Natural killer cell (primary cell): Measurements from ENCODE around the gene PTPRN2. TPM values are rescaled to one million over a fixed set of nuclear protein-coding genes. Genes with fewer than 3 reads are reported as not detected.

Experiments used
- ATAC-seq, 3 donors: fragments of 150-1000 bp in 2 of 3; fragments of 200-7000 bp in 1 of 3; cut with Tn5 transposase; 1 replicate in 1 of 3; 2 replicates in 2 of 3; pipeline ENCODE4 v1.10.0; 2021; ENCODE audit warnings: mild to moderate bottlenecking in 2 of 3, moderate library complexity in 2 of 3
- DNase-seq, 2 donors: peaks; one replicate each; pipeline versions ENCODE4 v3.0.0 to v3.0.0-alpha.2; 2013 to 2021; ENCODE audit warnings: mixed read lengths in 1 of 2
- H3K27ac ChIP-seq: one replicate; pipeline ENCODE4 v1.5.1; 2013; ENCODE audit warnings: mild to moderate bottlenecking, low read length
- H3K27me3 ChIP-seq: one replicate; pipeline ENCODE4 v1.6.1; 2013; ENCODE audit warnings: low read length; ENCODE audit not compliant: control insufficient read depth, insufficient read depth
- H3K36me3 ChIP-seq: one replicate; pipeline ENCODE4 v1.6.1; 2013; ENCODE audit warnings: low read length; ENCODE audit not compliant: control insufficient read depth, insufficient read depth
- H3K4me1 ChIP-seq: one replicate; pipeline ENCODE4 v1.6.1; 2013; ENCODE audit warnings: low read length; ENCODE audit not compliant: control insufficient read depth, insufficient read depth
- H3K4me3 ChIP-seq: one replicate; pipeline ENCODE4 v1.5.1; 2013; ENCODE audit warnings: low read length
- H3K9me3 ChIP-seq: one replicate; pipeline ENCODE4 v1.6.1; 2013; ENCODE audit warnings: low read length; ENCODE audit not compliant: control insufficient read depth, insufficient read depth
- H3K27ac Mint-ChIP-seq, 2 donors: one replicate each; pipeline ENCODE4 v1.8.0; 2022; ENCODE audit warnings: mild to moderate bottlenecking in 2 of 2, mixed read lengths in 2 of 2, moderate library complexity in 1 of 2
- H3K27me3 Mint-ChIP-seq, 2 donors: one replicate each; pipeline ENCODE4 v1.8.0; 2022; ENCODE audit warnings: low read depth in 2 of 2, mixed read lengths in 2 of 2
- H3K36me3 Mint-ChIP-seq: one replicate; pipeline ENCODE4 v1.8.0; 2022; ENCODE audit warnings: mixed read lengths
- H3K4me1 Mint-ChIP-seq, 2 donors: one replicate each; pipeline ENCODE4 v1.8.0; 2022; ENCODE audit warnings: mixed read lengths in 2 of 2
- H3K4me3 Mint-ChIP-seq: one replicate; pipeline ENCODE4 v1.8.0; 2022; ENCODE audit warnings: mild to moderate bottlenecking, moderate library complexity, mixed read lengths
- H3K9me3 Mint-ChIP-seq, 2 donors: one replicate each; pipeline ENCODE4 v1.8.0; 2022; ENCODE audit warnings: mixed read lengths in 2 of 2
- WGBS: methylation state at CpG from one replicate; pipeline ENCODE4 v1.1.7; 2013; ENCODE audit warnings: missing lambda C conversion rate; ENCODE audit not compliant: insufficient coverage; 5-methylcytosine and 5-hydroxymethylcytosine counted together
- intact Hi-C: fragments of 100-400 bp; cut with micrococcal nuclease; formaldehyde crosslinking; loops from one replicate; pipeline ENCODE4 v1.14.2; 2022
- total RNA-seq, 4 donors: library from RNA; stranded (reverse); fragments of 120-200 nt in 1 of 4; gene quantifications; one replicate each; pipeline versions ENCODE4 v1.2.3 to v1.2.4, GENCODE V29; 2013 to 2022
- TF ChIP-seq, protein P1 (sequence below): fragments of 200-600 bp; IDR thresholded peaks from one replicate; pipeline ENCODE4 v1.8.0; 2022; ENCODE audit warnings: antibody characterized with exemption

PTPRN2 gene
- total RNA-seq, 3 donors from 2014 or later (not counting 1 experiment from before 2014, with no cell fraction given), result 1.3 to 2.5 (median 1.9) TPM

DNA sequence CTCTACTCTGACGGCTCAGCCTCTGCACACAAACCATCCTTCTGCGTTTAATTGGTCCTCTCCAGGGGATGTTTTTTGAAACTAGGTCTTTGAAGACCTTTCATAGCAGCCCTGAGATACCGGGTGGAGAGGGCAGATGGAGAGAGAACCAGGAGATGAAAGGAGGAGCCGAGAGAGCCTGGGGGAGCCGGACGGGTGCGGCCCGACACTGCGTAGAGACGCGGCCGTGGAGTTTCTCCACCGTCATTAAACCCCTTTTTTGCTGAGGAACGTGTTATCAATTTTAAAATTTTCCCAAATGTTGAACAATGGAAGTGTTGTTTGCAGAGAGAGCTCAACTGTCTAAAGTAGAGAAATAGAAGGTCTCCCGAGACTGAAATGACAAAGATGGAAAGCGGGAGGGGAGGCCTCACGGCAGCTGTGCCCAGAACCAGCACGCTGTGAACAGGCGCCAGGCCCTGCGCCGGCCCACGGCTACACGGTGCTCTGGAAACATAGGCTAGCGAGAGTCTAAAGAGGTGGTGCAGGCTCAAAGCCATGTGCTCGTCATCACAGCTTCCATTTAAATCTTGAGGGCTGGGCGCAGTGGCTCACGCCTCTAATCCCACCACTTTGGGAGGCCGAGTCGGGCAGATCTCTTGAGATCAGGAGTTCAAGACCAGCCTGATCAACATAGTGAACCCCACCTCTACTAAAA is 307.0 kb downstream of the PTPRN2 start:
- ATAC-seq (no peak), DNase-seq (no peak)
- WGBS, result 90% methylated on average over 29 of the region's 29 CpGs
- no peaks in the 10 kb centered on the region for H3K36me3 ChIP-seq
- Mint-ChIP-seq H3K27me3 (no peaks in the 10 kb centered on the region), H3K4me3 (no peak overlapping the region), H3K4me1 (no peaks in the 10 kb centered on the region), H3K36me3 (no peaks in the 10 kb centered on the region), H3K27ac (no peak overlapping the region), H3K9me3 (no peaks in the 10 kb centered on the region)
- no peaks in the 10 kb centered on the region for H3K9me3 ChIP-seq
- intact Hi-C loops, result no loop called here
- no peak overlapping the region for H3K4me3 ChIP-seq
- no peak overlapping the region for H3K27ac ChIP-seq
- no peaks in the 10 kb centered on the region for H3K27me3 ChIP-seq
- H3K4me1 ChIP-seq, result no peaks in the 10 kb centered on the region
- TF ChIP-seq, protein P1, sequence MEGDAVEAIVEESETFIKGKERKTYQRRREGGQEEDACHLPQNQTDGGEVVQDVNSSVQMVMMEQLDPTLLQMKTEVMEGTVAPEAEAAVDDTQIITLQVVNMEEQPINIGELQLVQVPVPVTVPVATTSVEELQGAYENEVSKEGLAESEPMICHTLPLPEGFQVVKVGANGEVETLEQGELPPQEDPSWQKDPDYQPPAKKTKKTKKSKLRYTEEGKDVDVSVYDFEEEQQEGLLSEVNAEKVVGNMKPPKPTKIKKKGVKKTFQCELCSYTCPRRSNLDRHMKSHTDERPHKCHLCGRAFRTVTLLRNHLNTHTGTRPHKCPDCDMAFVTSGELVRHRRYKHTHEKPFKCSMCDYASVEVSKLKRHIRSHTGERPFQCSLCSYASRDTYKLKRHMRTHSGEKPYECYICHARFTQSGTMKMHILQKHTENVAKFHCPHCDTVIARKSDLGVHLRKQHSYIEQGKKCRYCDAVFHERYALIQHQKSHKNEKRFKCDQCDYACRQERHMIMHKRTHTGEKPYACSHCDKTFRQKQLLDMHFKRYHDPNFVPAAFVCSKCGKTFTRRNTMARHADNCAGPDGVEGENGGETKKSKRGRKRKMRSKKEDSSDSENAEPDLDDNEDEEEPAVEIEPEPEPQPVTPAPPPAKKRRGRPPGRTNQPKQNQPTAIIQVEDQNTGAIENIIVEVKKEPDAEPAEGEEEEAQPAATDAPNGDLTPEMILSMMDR, result no peak

DNA sequence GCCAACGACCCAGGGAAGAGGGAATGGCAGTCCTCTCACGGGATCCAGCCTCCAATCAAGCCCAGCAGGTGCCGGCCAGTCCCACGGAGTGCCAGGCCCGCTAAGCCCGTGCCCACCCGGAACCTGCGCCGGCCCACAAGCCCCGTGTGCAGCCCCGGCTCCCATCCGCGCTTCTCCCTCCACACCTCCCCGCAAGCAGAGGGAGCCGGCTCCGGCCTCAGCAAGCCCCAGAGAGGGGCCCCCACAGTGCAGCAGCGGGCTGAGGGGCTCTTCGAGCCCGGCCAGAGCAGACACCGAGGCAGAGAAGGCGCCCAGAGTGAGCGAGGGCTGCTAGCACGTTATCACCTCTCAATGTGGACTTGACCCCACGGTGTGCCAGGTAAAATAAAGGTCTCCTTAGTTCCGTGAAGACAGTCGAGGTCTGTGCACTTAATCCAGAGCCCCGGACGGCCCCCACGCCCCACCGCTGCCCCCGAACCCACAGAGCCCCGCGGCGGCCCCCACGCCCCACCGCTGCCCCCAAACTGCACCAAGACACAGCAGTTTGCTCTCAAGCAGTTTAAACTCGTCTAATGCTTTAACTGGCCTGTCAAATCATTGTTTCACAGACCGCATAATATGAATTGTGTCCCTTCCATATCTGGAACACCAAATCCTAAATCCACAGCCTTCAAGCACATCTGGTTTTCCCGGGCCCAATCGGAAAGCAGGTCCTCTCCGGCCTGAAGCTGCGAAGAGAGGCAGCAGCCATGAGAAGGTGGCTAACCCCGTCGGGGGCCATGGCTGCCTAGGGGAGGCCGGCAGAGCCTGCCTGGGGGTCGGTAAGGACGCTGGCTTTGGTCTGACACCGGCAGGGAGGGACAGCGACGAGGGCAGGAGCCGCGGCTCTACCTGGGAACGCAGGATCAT is 307.8 kb downstream of the PTPRN2 start:
- WGBS, result 83% methylated on average over 53 of the region's 53 CpGs
- Histone ChIP-seq H3K4me3 (no peak overlapping the region), H3K4me1 (no peaks in the 10 kb centered on the region), H3K27me3 (no peaks in the 10 kb centered on the region), H3K27ac (no peak overlapping the region), H3K9me3 (no peaks in the 10 kb centered on the region), H3K36me3 (no peaks in the 10 kb centered on the region)
- no peaks in the 10 kb centered on the region for H3K9me3 Mint-ChIP-seq
- no peaks in the 10 kb centered on the region for H3K4me1 Mint-ChIP-seq
- no peak for ATAC-seq
- H3K36me3 Mint-ChIP-seq, result no peaks in the 10 kb centered on the region
- no peak overlapping the region for H3K27ac Mint-ChIP-seq
- no peak overlapping the region for H3K4me3 Mint-ChIP-seq
- intact Hi-C loops, result no loop called here
- no peaks in the 10 kb centered on the region for H3K27me3 Mint-ChIP-seq
- DNase-seq, result no peak
- TF ChIP-seq, protein P1, result no peak

DNA sequence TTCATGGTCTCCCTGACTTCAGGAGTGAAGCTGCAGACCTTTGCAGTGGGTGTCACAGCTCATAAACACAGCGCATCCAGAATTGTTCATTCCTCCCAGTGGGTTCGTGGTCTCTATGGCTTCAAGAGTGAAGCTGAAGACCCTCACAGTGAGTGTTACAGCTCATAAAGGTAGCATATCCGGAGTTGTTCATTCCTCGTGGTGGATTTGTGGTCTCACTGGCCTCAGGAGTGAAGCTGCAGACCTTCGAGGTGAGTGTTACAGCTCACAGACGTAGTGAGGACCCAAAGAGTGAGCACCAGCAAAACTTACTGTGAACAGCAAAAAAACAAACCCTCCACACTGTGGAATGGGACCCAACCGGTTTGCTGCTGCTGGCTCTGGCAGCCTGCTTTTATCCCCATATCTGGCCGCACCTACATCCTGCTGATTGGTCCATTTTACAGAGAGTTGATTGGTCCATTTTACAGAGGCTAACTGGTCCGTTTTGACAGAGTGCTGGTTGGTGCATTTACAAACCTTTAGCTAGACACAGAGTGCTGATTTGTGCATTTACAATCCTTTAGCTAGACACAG is 308.8 kb downstream of the PTPRN2 start:
- no peaks in the 10 kb centered on the region for H3K4me1 ChIP-seq
- no peaks in the 10 kb centered on the region for H3K9me3 ChIP-seq
- intact Hi-C loops, result no loop called here
- Mint-ChIP-seq H3K27ac (no peak overlapping the region), H3K4me1 (no peaks in the 10 kb centered on the region), H3K9me3 (no peaks in the 10 kb centered on the region), H3K36me3 (no peaks in the 10 kb centered on the region), H3K27me3 (no peaks in the 10 kb centered on the region), H3K4me3 (no peak overlapping the region)
- H3K27ac ChIP-seq, result no peak overlapping the region
- TF ChIP-seq, protein P1, result no peak
- H3K4me3 ChIP-seq, result no peak overlapping the region
- no peak for ATAC-seq
- no peaks in the 10 kb centered on the region for H3K27me3 ChIP-seq
- 72% methylated on average over 9 of the region's 9 CpGs for whole genome bisulfite sequencing
- H3K36me3 ChIP-seq, result no peaks in the 10 kb centered on the region
- DNase-seq, result no peak
